Activated T-cell treated with anti-CD3 and anti-CD28 coated beads, Interleukin-2, amount 50 U/mL, for 4 hours (primary cell): ENCODE measurements around the gene OR2T8. TPM values are rescaled to one million over a fixed set of nuclear protein-coding genes. Genes with fewer than 3 reads are reported as not detected.

Experiments
- ATAC-seq, 2 donors: fragments of 200-7000 bp; cut with Tn5 transposase; one replicate each; pipeline ENCODE4 v1.10.0; 2021
- DNase-seq: peaks from one replicate; pipeline ENCODE4 v3.0.0-alpha.2; 2020
- H3K27me3 Mint-ChIP-seq: one replicate; pipeline ENCODE4 v1.8.0; 2021; ENCODE audit warnings: low read depth, mixed read lengths
- H3K36me3 Mint-ChIP-seq: one replicate; pipeline ENCODE4 v1.8.0; 2022; ENCODE audit warnings: mixed read lengths; ENCODE audit not compliant: insufficient read depth
- H3K4me1 Mint-ChIP-seq: one replicate; pipeline ENCODE4 v1.8.0; 2021; ENCODE audit warnings: low read depth, mixed read lengths
- H3K4me3 Mint-ChIP-seq: one replicate; pipeline ENCODE4 v1.8.0; 2021; ENCODE audit warnings: mild to moderate bottlenecking, moderate library complexity, mixed read lengths
- H3K9me3 Mint-ChIP-seq: one replicate; pipeline ENCODE4 v1.8.0; 2021; ENCODE audit warnings: mixed read lengths
- total RNA-seq, 3 donors: library from RNA; stranded (reverse); gene quantifications; one replicate each; pipeline ENCODE4 v1.2.1, GENCODE V29; 2021

OR2T8 gene
- not detected for total RNA-seq

- no peaks in the 10 kb centered on the region for H3K36me3 Mint-ChIP-seq
- no peaks in the 10 kb centered on the region for H3K27me3 Mint-ChIP-seq
- no peaks in the 10 kb centered on the region for H3K4me1 Mint-ChIP-seq
- no peaks in the 10 kb centered on the region for H3K9me3 Mint-ChIP-seq
- DNase-seq (no peak), ATAC-seq (no peak)
- H3K4me3 Mint-ChIP-seq = no peak within 1 kb of the TSS
These were observed at the start of gene OR2T8 for GRCh38 chr1:247919952-247920351. Gene OR2T8 (plus strand): TSS chr1:247920252. CDS start chr1:247921018, 766 bp downstream.

- H3K4me3 Mint-ChIP-seq = no peak overlapping the region
- ATAC-seq = no peak
These were observed 36.7 kb upstream of the OR2T8 start for GRCh38 chr1:247883346-247883745.

GRCh38 chr1:247884797-247885413 is 35.1 kb upstream of the OR2T8 start:
- Mint-ChIP-seq H3K27me3 (no peaks in the 10 kb centered on the region), H3K4me1 (no peaks in the 10 kb centered on the region), H3K4me3 (no peak overlapping the region), H3K36me3 (no peaks in the 10 kb centered on the region), H3K9me3 (no peaks in the 10 kb centered on the region)
- no peak for ATAC-seq
- DNase-seq = no peak

More at GRCh38 chr1:247883346-247883745, 36.7 kb upstream of the OR2T8 start:
- no peaks in the 10 kb centered on the region for H3K27me3 Mint-ChIP-seq
- no peaks in the 10 kb centered on the region for H3K4me1 Mint-ChIP-seq
- no peak for DNase-seq
- H3K9me3 Mint-ChIP-seq = no peaks in the 10 kb centered on the region
- no peaks in the 10 kb centered on the region for H3K36me3 Mint-ChIP-seq

- no peaks in the 10 kb centered on the region for H3K9me3 Mint-ChIP-seq
- H3K27me3 Mint-ChIP-seq = no peaks in the 10 kb centered on the region
- no peaks in the 10 kb centered on the region for H3K4me1 Mint-ChIP-seq
- DNase-seq = no peak
- no peak for ATAC-seq
- H3K4me3 Mint-ChIP-seq = no peak within 1 kb of the TSS
- H3K36me3 Mint-ChIP-seq = no peaks in the 10 kb centered on the region
These were observed 24.9 kb upstream of the OR2T8 start, which contains the start of gene OR2W3 for GRCh38 chr1:247895163-247895637. Gene OR2W3 (plus strand): TSS chr1:247895587. CDS start chr1:247895587, 0 bp downstream.

- DNase-seq = no peak
- Mint-ChIP-seq H3K4me3 (no peak overlapping the region), H3K4me1 (no peaks in the 10 kb centered on the region), H3K27me3 (no peaks in the 10 kb centered on the region), H3K9me3 (no peaks in the 10 kb centered on the region), H3K36me3 (no peaks in the 10 kb centered on the region)
- ATAC-seq = no peak
These were observed 24.1 kb upstream of the OR2T8 start for GRCh38 chr1:247895976-247896375.

- Mint-ChIP-seq H3K36me3 (no peaks in the 10 kb centered on the region), H3K4me3 (no peak overlapping the region), H3K4me1 (peaks cover 25% of the 10 kb centered on the region), H3K27me3 (no peaks in the 10 kb centered on the region), H3K9me3 (peaks cover 14% of the 10 kb centered on the region)
- ATAC-seq (no peak), DNase-seq (no peak)
These were observed 15.9 kb upstream of the OR2T8 start for GRCh38 chr1:247904122-247904521.

GRCh38 chr1:247905181-247905580 is 14.9 kb upstream of the OR2T8 start:
- Mint-ChIP-seq H3K27me3 (no peaks in the 10 kb centered on the region), H3K9me3 (peaks cover 14% of the 10 kb centered on the region), H3K36me3 (no peaks in the 10 kb centered on the region), H3K4me1 (peaks cover 25% of the 10 kb centered on the region), H3K4me3 (no peak overlapping the region)
- DNase-seq (no peak), ATAC-seq (no peak)

- DNase-seq = no peak
- Mint-ChIP-seq H3K9me3 (peaks cover 14% of the 10 kb centered on the region), H3K4me3 (peak overlapping the region; percentile 66), H3K36me3 (no peaks in the 10 kb centered on the region), H3K4me1 (peaks cover 25% of the 10 kb centered on the region), H3K27me3 (peaks cover 2% of the 10 kb centered on the region)
- ATAC-seq = no peak
These were observed 14.0 kb upstream of the OR2T8 start for GRCh38 chr1:247905910-247906503.

GRCh38 chr1:247906504-247907047 is 13.5 kb upstream of the OR2T8 start:
- Mint-ChIP-seq H3K9me3 (peaks cover 14% of the 10 kb centered on the region), H3K36me3 (no peaks in the 10 kb centered on the region), H3K4me1 (peaks cover 25% of the 10 kb centered on the region), H3K27me3 (peaks cover 2% of the 10 kb centered on the region), H3K4me3 (peak overlapping the region; percentile 66)
- DNase-seq (no peak), ATAC-seq (peak; percentile 93 to 94)

GRCh38 chr1:247908766-247909165 is 11.3 kb upstream of the OR2T8 start:
- no peak for DNase-seq
- H3K4me3 Mint-ChIP-seq = no peak overlapping the region
- peaks cover 11% of the 10 kb centered on the region for H3K9me3 Mint-ChIP-seq
- H3K4me1 Mint-ChIP-seq = peaks cover 25% of the 10 kb centered on the region
- H3K27me3 Mint-ChIP-seq = peaks cover 2% of the 10 kb centered on the region
- H3K36me3 Mint-ChIP-seq = no peaks in the 10 kb centered on the region
- ATAC-seq = no peak

- ATAC-seq (no peak), DNase-seq (no peak)
- Mint-ChIP-seq H3K9me3 (no peaks in the 10 kb centered on the region), H3K4me3 (no peak overlapping the region), H3K36me3 (no peaks in the 10 kb centered on the region), H3K27me3 (peaks cover 2% of the 10 kb centered on the region), H3K4me1 (no peaks in the 10 kb centered on the region)
These were observed 6.3 kb upstream of the OR2T8 start for GRCh38 chr1:247913786-247914185.

- Mint-ChIP-seq H3K27me3 (peaks cover 2% of the 10 kb centered on the region), H3K4me1 (no peaks in the 10 kb centered on the region), H3K9me3 (no peaks in the 10 kb centered on the region), H3K4me3 (no peak overlapping the region), H3K36me3 (no peaks in the 10 kb centered on the region)
- no peak for ATAC-seq
- no peak for DNase-seq
These were observed 5.0 kb upstream of the OR2T8 start for GRCh38 chr1:247914941-247915662.

GRCh38 chr1:247923941-247924340 is 3.9 kb downstream of the OR2T8 start:
- ATAC-seq = no peak
- no peaks in the 10 kb centered on the region for H3K9me3 Mint-ChIP-seq
- H3K27me3 Mint-ChIP-seq = no peaks in the 10 kb centered on the region
- no peaks in the 10 kb centered on the region for H3K4me1 Mint-ChIP-seq
- no peaks in the 10 kb centered on the region for H3K36me3 Mint-ChIP-seq
- no peak overlapping the region for H3K4me3 Mint-ChIP-seq
- DNase-seq = no peak

GRCh38 chr1:247924868-247925267 is 4.8 kb downstream of the OR2T8 start, which contains the start of gene OR2AJ1:
Gene OR2AJ1 (plus strand): TSS chr1:247924889. CDS start chr1:247933769, 8,880 bp downstream.
- H3K4me3 Mint-ChIP-seq = no peak within 1 kb of the TSS
- no peaks in the 10 kb centered on the region for H3K36me3 Mint-ChIP-seq
- H3K9me3 Mint-ChIP-seq = no peaks in the 10 kb centered on the region
- H3K4me1 Mint-ChIP-seq = no peaks in the 10 kb centered on the region
- DNase-seq = no peak
- no peaks in the 10 kb centered on the region for H3K27me3 Mint-ChIP-seq
- no peak for ATAC-seq
